Posterior vena cava (tissue), 2 donors: ENCODE data around the gene WDR20. TPM values are rescaled to one million over a fixed set of nuclear protein-coding genes. Genes with fewer than 3 reads are reported as not detected.
"Not testable (repeated sequence)": the region's sequence is repeated elsewhere in the genome, so short reads cannot be mapped to it uniquely, and the experiment has no call there.

Source experiments
- DNase-seq: peaks from one replicate; pipeline ENCODE4 v3.0.0-alpha.2; 2020; ENCODE audit warnings: low spot score
- intact Hi-C, 2 donors: fragments of 100-400 bp; cut with DNase I; formaldehyde crosslinking; loops; one replicate each; pipeline versions ENCODE4 v1.14.1 to v1.14.2; 2022 to 2023
- total RNA-seq, 2 donors: library from RNA; stranded (reverse); fragmentation: NEBNext Ultra II Directional; extraction: Animal tissue kit (Norgen Biotek cat#: 25700); gene quantifications; one replicate each; pipeline ENCODE4 v1.2.1, GENCODE V29; 2021
- donor health status: DM: yes; HTN: yes; CAD: no.
- donor health status: DM: yes; HTN: yes; CAD: no.

Gene WDR20
- total RNA-seq, 2 donors from 2014 or later: 27.6 to 28.0 TPM

DNA sequence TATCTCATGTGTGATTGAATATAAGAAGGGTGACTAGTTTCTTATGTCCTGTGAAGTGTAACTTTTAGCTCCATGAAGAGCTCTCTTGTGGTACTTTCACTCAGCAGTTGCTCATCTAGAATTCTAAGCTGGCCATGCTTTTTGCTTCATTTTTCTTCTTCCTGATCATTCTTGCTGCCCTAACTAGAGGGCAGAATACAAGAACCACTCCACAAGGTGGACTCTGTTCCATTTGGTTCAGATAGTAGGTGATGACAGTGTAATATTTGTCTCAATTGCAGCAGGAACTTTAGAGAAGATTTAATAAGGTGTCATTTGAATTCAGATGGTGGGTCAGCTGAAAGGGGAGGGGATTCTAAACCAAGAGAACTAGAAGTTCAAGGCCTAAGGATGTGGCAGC is 17.6 kb downstream of the WDR20 start:
- DNase-seq: no peak
- intact Hi-C loops: no loop called here

DNA sequence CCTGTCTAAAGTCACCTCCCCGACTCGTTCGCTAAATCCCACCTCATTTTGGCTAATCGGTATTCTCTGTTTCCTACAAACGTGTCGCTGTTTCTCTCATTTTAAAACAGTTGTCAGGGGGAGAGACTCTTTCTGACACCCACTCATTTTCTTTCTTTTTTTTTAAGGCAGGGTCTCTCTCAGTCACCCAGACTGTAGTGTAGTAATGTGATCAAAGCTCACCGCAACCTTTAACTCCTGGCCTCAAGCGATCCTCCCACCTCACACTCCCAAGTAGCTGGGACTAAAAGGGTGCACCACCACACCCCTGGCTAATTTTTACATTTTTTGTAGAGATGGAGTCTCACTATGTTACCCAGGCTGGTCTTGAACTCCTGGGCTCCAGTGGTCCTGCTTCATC is 19.1 kb downstream of the WDR20 start:
- DNase-seq: no peak
- intact Hi-C loops: no loop called here

DNA sequence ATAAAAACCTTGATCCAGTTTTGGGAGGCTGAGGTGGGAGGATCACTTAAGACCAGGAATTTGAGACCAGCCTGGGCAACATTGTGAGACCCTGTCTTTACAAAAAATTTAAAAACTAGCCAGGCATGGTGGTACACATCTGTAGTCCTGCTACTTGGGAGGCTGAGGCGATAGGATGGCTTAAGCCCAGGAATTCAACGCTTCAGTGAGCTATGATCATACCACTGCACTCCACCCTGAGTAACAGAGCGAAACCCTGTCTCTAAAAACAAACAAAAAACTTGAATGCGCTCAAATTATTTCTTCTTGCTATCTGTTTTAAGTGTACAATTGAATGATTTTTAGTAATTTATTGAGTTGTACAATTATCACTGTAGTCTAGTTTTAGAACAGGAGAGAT is 20.1 kb downstream of the WDR20 start:
- no peak for DNase-seq
- intact Hi-C loops: loop anchor here in 1 of 2 donors (2.0 kb wide), 1 partner anchor 67 kb away; no protein-coding TSS in a partner anchor

DNA sequence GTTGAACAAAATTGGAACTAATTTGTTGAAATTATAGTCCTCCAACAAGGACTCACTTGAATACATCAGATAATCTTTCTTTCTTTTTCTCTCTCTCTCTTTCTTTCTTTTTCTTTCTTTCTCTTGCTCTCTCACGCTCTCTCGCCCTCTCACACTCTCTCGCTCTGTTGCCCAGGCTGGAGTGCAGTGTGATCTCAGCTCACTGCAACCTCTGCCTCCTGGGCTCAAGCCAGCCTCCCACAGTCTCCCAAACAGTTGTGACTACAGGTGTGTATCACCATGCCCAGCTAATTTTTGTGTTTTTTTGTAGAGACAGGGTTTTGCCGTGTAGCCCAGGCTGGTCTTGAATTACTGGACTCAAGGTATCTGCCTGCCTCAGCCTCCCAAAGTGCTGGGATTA is 22.8 kb downstream of the WDR20 start:
- no peak for DNase-seq
- intact Hi-C loops: no loop called here

DNA sequence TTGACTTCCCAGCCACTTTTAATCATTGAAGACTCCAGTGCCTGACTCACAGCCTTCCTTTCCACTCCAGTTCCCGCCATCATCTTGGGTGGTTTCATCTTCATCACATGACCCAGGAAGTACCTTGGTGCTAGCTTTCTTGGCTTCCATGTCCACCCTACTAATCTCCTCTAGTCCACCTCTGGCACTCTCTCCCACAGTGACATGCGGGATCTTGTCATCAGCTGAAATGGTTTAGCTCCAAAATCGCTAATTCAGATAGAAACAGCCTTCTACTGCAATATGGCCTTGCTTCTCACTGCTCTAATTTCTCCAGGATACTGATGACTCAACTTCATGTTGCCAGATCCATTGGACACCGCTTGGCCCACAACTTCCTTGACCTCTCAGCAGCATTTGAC is 24.5 kb downstream of the WDR20 start:
- no peak for DNase-seq
- intact Hi-C loops: no loop called here

DNA sequence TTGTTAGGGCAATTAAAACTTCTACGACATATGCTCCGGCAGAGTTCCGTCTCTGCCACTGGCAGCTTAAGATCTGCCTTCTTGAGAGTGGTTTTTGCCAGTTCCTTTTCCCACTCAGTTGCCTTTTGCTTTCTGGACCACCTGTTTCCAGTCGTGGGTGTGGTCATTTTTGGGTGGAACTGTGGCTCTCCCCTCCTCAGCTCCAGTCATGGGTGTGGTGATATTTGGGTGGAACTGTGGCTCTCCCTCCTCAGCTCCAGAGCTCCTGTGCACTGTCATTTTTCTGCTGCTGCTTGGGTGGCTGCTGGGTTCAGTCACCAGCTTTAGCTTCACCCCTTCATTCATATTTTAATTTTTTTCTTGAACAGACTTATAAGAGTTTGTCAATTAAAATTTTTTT is 25.3 kb downstream of the WDR20 start:
- DNase-seq: no peak
- intact Hi-C loops: no loop called here

DNA sequence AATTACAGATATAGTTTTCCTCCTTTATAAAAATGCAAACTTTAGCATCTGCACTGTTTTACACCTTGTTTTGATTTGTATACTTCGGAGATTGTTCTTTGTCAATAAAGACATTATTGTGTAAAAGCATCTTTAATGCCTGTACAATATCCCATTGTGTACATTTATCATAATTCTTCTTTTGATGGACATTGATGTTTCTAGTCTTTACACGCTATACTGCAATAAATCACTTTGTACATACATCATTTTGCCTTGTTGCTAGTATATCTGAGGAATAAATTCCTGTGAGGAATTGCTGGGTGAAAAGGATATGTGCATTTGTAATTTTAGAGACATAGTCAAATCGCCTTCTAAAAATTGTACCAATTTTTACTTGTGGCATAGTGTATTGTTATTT is 30.4 kb downstream of the WDR20 start:
- no peak for DNase-seq
- intact Hi-C loops: no loop called here

DNA sequence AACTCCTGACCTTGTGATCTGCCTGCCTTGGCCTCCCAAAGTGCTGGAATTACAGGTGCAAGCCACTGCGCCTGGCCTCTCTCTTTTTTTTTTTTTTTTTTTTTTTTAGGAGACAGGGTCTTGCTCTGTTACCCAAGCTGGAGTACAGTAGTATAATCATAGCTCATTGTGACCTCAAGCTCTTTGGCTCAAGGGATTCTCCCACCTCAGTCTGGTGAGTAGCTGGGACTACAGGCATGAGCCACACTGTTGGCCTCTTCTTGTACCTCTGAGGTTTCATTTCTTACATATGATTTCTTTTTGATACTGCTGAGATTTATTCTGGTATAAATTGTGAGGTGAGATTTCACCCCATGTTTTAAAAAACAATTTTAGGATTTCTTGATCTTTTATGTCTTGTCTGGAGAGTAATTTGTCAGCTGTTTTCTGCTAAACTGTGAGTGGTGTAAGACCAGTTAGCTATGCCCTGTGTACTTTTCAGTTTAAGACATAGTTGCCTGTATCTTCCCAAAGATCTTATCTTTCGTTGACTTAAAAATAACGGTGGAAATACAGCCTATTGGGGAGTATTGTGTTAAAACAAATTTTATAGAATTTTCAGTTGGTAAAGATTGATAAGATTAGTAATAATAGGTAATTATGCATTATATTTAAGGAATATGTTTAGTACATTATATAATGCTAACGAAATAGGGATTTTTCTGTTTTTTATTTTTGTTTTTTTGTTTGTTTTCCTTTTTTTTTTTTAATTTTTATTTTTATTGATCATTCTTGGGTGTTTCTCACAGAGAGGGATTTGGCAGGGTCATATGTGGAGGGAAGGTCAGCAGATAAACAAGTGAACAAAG is 31.7 kb downstream of the WDR20 start:
- intact Hi-C loops: no loop called here
- no peak for DNase-seq

DNA sequence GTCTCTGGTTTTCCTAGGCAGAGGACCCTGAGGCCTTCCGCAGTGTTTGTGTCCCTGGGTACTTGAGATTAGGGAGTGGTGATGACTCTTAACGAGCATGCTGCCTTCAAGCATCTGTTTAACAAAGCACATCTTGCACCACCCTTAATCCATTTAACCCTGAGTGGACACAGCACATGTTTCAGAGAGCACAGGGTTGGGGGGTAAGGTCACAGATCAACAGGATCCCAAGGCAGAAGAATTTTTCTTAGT is 32.2 kb downstream of the WDR20 start:
- intact Hi-C loops, DNase-seq: not testable (repeated sequence)

DNA sequence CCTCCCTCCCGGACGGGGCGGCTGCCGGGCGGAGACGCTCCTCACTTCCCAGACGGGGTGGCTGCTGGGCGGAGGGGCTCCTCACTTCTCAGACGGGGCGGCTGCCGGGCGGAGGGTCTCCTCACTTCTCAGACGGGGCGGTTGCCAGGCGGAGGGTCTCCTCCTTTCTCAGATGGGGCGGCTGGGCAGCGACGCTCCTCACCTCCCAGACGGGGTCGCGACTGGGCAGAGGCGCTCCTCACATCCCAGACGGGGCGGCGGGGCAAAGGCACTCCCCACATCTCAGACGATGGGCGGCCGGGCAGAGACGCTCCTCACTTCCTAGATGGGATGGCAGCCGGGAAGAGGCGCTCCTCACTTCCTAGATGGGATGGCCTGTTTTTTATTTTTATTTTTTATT is 33.0 kb downstream of the WDR20 start:
- DNase-seq, intact Hi-C loops: not testable (repeated sequence)

DNA sequence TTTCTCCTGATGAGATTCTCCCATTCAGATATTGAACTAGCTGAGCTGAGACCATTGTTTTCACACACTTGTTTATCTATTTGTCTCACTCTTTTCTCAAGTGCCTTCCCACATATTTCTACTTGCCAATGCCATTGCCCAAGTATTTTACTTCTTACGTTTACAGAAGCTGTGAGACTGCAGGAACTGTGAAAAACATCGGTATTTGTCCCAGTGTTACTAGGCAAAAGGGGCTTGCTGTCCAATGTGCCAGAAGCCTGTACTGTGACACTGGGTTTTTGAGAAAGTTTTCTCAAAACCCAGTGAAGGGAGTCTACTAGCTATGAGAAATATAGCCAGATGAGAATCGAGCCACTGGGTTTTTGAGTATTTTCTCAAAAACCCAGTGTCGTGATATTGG is 37.5 kb downstream of the WDR20 start:
- intact Hi-C loops: no loop called here
- DNase-seq: no peak

DNA sequence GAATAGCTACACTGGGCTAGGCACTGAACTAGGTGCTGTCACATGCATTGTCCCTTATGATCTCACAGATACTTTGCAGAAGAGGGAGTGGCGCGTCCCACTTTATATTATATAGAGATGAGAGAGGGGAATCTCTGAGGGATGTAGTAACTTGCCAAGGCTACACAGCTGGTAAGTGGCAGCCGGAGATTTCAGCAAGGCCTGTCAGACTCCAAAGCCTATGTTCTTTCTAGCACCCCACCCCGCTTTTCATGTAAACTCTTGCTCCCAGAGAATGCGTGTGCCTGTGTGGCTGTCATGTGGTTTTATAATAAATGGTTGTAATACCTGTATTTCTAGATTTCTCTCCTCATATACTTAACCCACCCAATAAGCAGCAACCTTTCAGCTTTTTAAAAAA is 39.1 kb downstream of the WDR20 start:
- DNase-seq: no peak
- intact Hi-C loops: no loop called here

DNA sequence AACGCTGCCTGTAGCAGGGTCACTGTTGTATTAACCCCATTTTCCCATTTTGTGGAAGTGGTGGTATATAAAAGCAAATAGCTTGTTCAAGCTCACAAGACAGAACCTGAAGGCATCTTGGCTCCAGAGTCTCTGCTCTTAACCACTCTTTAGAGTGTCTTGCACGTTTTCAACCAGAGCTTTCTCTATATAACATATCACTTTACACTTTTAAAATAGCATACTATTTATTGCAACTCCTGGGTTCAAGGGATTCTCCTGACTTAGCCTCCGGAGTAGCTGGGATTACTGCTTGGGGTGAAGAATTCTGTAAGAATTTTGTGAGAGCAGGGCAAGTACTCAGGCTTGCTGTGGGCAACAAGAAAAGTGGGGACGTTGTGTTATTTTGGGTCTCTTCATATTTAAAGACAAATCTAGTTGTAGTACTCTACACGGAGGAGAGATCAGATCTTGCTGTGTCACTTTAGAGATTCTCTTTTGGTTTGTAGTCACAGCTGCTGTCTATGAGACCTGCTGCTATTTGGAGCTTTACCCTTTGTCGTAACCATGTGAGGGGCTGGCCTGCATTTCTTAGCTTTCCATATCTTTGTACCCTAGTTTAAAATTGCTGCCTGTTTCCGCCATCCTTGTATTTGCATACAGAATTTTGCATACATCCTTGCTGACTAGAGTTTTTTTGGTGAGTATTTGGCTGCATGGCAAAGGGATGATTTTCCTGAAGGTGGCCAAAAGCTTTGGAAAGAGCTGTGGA is 40.7 kb downstream of the WDR20 start:
- no peak for DNase-seq
- intact Hi-C loops: no loop called here

DNA sequence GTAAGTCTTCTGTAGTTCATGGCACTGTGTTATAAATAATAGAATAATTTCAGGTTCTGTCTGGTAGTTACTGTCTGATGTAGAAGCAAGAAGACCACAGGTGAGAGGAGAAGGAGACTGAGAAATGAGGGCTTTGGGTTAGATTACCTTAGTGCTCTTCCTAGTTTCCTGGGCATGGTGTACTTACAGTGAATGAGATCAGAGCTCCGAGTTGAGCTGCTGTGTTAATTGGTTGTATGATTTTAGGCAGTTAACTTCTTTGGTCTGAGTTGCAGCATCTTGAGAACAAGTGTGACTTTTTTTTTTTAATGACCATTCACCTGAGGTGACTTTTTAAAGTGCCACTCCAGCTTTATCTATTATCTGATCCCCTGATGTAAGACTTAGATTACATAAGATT is 41.5 kb downstream of the WDR20 start:
- intact Hi-C loops: no loop called here
- no peak for DNase-seq

DNA sequence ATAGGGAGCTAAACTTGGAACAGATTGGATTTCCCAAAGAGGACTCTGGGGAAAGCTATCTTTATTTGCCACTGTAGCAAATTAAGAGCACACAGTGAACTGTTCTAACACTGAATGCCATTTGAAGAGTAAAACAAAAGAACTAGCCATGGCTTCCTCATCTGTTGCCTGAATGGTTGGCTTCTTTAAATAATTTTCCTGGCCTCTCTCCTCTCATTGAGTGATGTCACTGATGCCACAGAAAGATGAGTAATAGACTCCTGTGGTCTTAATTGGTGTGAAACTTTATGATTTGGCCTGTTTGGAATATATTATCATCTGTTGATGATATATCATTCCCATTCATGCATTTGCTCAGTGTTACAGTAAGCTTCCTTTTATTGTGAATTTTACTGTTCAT is 42.5 kb downstream of the WDR20 start:
- no peak for DNase-seq
- intact Hi-C loops: no loop called here

DNA sequence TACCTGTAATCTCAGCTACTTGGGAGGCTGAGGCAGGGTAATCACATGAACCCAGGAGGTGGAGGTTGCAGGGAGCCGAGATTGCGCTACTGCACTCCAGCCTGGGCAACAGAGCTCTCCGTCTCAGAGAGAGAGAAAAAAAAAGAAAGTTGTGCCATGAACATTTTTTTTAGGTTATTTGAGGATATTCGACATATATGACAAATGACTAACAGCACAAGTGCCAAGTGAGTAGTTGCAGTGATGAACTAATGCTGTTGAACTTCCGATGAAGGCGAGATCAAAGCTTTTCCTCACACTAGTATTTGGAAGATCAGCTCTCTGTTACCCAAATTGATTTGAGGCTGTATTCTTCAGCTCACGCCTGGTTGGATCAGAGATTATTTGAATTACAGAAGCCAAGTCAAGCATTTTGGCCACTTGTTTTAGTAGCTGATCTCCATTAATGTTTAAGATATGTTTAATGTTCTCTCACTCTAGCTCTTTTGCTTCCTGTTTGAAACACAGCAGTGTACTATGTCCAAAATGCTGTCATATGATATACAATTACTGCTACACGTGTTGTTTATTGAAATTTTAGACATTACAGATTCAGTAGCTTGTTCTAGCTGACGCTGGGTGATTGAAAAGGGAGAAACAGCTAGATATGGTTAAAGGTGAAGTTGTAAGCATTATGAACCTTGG is 43.4 kb downstream of the WDR20 start:
- DNase-seq: no peak
- intact Hi-C loops: no loop called here

DNA sequence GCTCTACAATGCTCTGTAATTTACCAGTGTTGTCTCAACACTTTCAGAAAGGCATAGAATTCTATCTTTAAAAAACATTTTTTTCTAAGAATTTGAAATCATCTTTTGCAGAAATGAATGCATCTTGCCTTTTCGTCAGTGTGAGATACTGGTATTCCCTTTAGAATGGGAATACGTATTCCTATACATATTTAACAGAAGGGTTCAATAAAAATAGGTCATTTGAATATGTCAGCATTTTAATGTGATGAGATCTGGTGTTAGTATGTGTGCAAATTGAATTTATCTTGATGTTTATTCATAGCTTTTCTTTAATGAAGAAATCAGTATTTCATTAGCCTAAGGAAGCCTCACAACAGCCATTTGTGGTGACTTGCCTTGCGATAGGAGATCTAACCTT is 44.2 kb downstream of the WDR20 start:
- intact Hi-C loops: no loop called here

DNA sequence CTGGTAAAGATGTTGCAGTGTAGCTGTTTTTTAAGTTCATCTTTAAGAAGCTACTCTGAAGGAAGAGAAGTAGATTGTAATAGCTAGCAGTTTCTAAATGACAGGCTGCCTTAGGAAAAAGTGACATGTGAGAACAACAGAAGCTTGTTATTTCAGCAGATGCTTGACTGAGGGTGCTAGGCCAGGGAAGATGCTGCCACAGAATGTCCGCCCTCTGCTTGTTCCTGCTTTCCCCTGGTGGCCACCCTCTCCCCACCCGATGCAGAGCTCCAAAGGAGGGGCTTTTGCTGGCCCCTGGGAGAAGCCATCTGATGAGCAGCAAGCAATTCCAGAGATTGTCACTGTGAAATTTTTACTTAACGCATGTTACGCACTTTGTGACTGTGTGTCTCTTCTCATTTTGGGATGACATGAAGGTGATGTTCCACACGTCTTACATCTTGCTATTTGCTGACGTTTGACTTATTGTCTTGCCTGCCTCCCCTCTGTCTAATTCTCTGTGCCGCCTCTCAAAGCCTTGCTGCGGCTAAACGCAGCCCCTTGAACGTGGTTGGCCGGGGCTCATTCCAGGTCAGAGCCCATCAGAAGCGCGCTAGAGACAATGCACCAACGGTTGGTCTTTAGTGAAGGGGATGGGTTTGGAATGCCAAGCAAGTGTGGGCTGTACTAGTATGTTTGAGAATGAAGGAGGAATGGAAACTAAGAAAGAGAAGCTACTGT is 44.8 kb downstream of the WDR20 start:
- no peak for DNase-seq
- intact Hi-C loops: no loop called here

More for the DNA sequence above, 44.2 kb downstream of the WDR20 start:
- DNase-seq: no peak

DNA sequence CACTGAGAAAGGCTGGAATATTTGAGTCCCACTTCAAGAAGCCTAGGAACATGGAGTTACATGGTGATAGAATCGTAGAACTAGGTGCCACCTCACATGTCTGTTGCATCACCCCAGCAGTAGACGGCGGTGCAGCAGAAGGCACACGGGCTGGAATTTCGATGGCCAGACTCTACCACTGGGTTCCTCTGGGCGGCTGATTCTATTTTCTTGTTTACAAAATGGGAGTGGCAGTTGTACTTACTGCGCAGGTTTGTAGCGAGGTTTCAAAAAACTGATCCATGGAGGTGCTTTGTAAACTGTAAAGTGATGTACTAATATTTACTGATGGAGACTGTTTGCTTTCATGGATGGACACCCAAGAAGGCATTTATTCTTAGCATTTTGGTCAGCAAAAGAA is 45.7 kb downstream of the WDR20 start:
- no peak for DNase-seq
- intact Hi-C loops: no loop called here

DNA sequence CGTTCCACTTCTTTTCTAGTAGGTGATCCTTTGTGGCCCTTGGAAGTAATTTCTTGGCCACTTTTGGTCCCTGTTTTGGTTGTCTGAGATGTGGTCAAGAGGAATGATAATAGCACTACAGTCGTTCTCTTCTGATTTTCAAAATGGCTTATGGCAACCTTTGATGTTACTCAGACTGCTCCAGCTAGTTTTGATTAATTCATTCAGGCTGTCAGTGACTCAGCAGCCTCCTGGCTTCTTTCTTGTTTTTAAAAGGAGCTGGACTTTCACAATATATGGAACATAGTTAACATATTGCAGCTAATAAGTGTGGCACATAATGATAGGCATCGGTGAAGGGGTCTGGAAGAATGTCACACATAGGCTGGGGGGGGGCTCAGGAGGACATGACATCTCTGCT is 47.3 kb downstream of the WDR20 start:
- DNase-seq: no peak
- intact Hi-C loops: no loop called here
